Neural crest cell (in vitro differentiated cells): ENCODE measurements around the gene NINJ1. TPM values are rescaled to one million over a fixed set of nuclear protein-coding genes. Genes with fewer than 3 reads are reported as not detected.
A peak's percentile ranks its signal among the peaks of the same experiment; 100 is the strongest.

Source experiments
- DNase-seq: peaks from one replicate; pipeline ENCODE4 v3.0.0; 2021; ENCODE audit warnings: low read depth, mixed read lengths, low spot score
- H3K27ac Mint-ChIP-seq: one replicate; pipeline ENCODE4 v1.8.0; 2021; ENCODE audit warnings: mild to moderate bottlenecking, mixed read lengths; ENCODE audit not compliant: unreplicated experiment
- H3K27me3 Mint-ChIP-seq: 2 replicates; pipeline ENCODE4 v1.8.0; 2021; ENCODE audit warnings: low read depth, mild to moderate bottlenecking, mixed read lengths
- H3K36me3 Mint-ChIP-seq: 2 replicates; pipeline ENCODE4 v1.8.0; 2021; ENCODE audit warnings: low read depth, mild to moderate bottlenecking, mixed read lengths
- H3K4me1 Mint-ChIP-seq: 2 replicates; pipeline ENCODE4 v1.8.0; 2021; ENCODE audit warnings: mixed read lengths
- H3K4me3 Mint-ChIP-seq: one replicate; pipeline ENCODE4 v1.8.0; 2021; ENCODE audit warnings: mild to moderate bottlenecking, mixed read lengths
- H3K9me3 Mint-ChIP-seq: 2 replicates; pipeline ENCODE4 v1.8.0; 2021; ENCODE audit warnings: mixed read lengths
- CTCF ChIP-seq: fragments of 200-600 bp; sonication (generic); conservative IDR thresholded peaks from 2 replicates; pipeline ENCODE4 v1.5.0; 2021; ENCODE audit warnings: antibody characterized with exemption, mild to moderate bottlenecking
- total RNA-seq: library from RNA; stranded (reverse); gene quantifications from 2 replicates; pipeline ENCODE4 v1.2.1, GENCODE V29; 2021

Gene NINJ1
- total RNA-seq, 1 donor from 2014 or later: 17.8 TPM

- no peak for DNase-seq
- TF ChIP-seq CTCF: no peak
- no peaks in the 10 kb centered on the region for H3K36me3 Mint-ChIP-seq
- peak overlapping the region; percentile 18 for H3K4me3 Mint-ChIP-seq
- no peak overlapping the region for H3K27ac Mint-ChIP-seq
- H3K27me3 Mint-ChIP-seq: no peaks in the 10 kb centered on the region
- no peaks in the 10 kb centered on the region for H3K9me3 Mint-ChIP-seq
- H3K4me1 Mint-ChIP-seq: peaks cover 38% of the 10 kb centered on the region
Observed at GRCh38 chr9:93129691-93130500, 4.2 kb downstream of the NINJ1 start.

- TF ChIP-seq CTCF: no peak
- DNase-seq: no peak
- H3K27ac Mint-ChIP-seq: no peak overlapping the region
- no peaks in the 10 kb centered on the region for H3K27me3 Mint-ChIP-seq
- no peaks in the 10 kb centered on the region for H3K36me3 Mint-ChIP-seq
- H3K9me3 Mint-ChIP-seq: no peaks in the 10 kb centered on the region
- peaks cover 33% of the 10 kb centered on the region for H3K4me1 Mint-ChIP-seq
- H3K4me3 Mint-ChIP-seq: no peak overlapping the region
Observed at GRCh38 chr9:93129286-93129685, 4.8 kb downstream of the NINJ1 start.

- Mint-ChIP-seq H3K4me3 (peak overlapping the region; percentile 64), H3K4me1 (peaks cover 33% of the 10 kb centered on the region), H3K27me3 (no peaks in the 10 kb centered on the region), H3K27ac (peak overlapping the region; percentile 2), H3K36me3 (no peaks in the 10 kb centered on the region), H3K9me3 (no peaks in the 10 kb centered on the region)
- no peak for TF ChIP-seq CTCF
- DNase-seq: no peak
Observed at GRCh38 chr9:93128715-93129224, 5.3 kb downstream of the NINJ1 start.

GRCh38 chr9:93128011-93128714, 5.9 kb downstream of the NINJ1 start:
- no peak for DNase-seq
- TF ChIP-seq CTCF: no peak
- no peaks in the 10 kb centered on the region for H3K27me3 Mint-ChIP-seq
- no peak overlapping the region for H3K27ac Mint-ChIP-seq
- peaks cover 29% of the 10 kb centered on the region for H3K4me1 Mint-ChIP-seq
- peak overlapping the region; percentile 64 for H3K4me3 Mint-ChIP-seq
- no peaks in the 10 kb centered on the region for H3K36me3 Mint-ChIP-seq
- H3K9me3 Mint-ChIP-seq: no peaks in the 10 kb centered on the region

- TF ChIP-seq CTCF: no peak
- H3K9me3 Mint-ChIP-seq: no peaks in the 10 kb centered on the region
- no peak overlapping the region for H3K27ac Mint-ChIP-seq
- H3K27me3 Mint-ChIP-seq: no peaks in the 10 kb centered on the region
- H3K4me1 Mint-ChIP-seq: peaks cover 22% of the 10 kb centered on the region
- no peak for DNase-seq
- H3K36me3 Mint-ChIP-seq: no peaks in the 10 kb centered on the region
- H3K4me3 Mint-ChIP-seq: no peak overlapping the region
Observed at GRCh38 chr9:93127395-93127911, 6.6 kb downstream of the NINJ1 start.
